Measurements from ENCODE around the gene TSLP.

TSLP gene

GRCh38 chr5:111120911-111121310 lies 49.4 kb downstream of the TSLP start:
- no peaks in the 10 kb centered on the region for H3K27me3 Mint-ChIP-seq
- peaks cover 18% of the 10 kb centered on the region for H3K36me3 Mint-ChIP-seq
- peaks cover 23% of the 10 kb centered on the region for H3K4me1 Mint-ChIP-seq
- H3K4me3 Mint-ChIP-seq, result no peak overlapping the region
- H3K27ac Mint-ChIP-seq, result no peak overlapping the region
- no peaks in the 10 kb centered on the region for H3K9me3 Mint-ChIP-seq

GRCh38 chr5:111121926-111122325 lies 50.4 kb downstream of the TSLP start:
- Mint-ChIP-seq H3K4me1 (peaks cover 18% of the 10 kb centered on the region), H3K27ac (no peak overlapping the region), H3K9me3 (no peaks in the 10 kb centered on the region), H3K27me3 (no peaks in the 10 kb centered on the region), H3K4me3 (no peak overlapping the region), H3K36me3 (peaks cover 20% of the 10 kb centered on the region)

GRCh38 chr5:111122398-111122797 lies 50.9 kb downstream of the TSLP start:
- H3K36me3 Mint-ChIP-seq, result peaks cover 18% of the 10 kb centered on the region
- no peak overlapping the region for H3K4me3 Mint-ChIP-seq
- H3K27ac Mint-ChIP-seq, result no peak overlapping the region

GRCh38 chr5:111124793-111125192 lies 53.3 kb downstream of the TSLP start:
- no peaks in the 10 kb centered on the region for H3K27me3 Mint-ChIP-seq
- no peaks in the 10 kb centered on the region for H3K9me3 Mint-ChIP-seq
- no peak overlapping the region for H3K4me3 Mint-ChIP-seq
- peaks cover 19% of the 10 kb centered on the region for H3K36me3 Mint-ChIP-seq
- H3K27ac Mint-ChIP-seq, result no peak overlapping the region
- peaks cover 12% of the 10 kb centered on the region for H3K4me1 Mint-ChIP-seq

More at GRCh38 chr5:111122398-111122797, 50.9 kb downstream of the TSLP start:
- H3K9me3 Mint-ChIP-seq, result no peaks in the 10 kb centered on the region
- H3K4me1 Mint-ChIP-seq, result peaks cover 18% of the 10 kb centered on the region
- H3K27me3 Mint-ChIP-seq, result no peaks in the 10 kb centered on the region

GRCh38 chr5:111126896-111127295 lies 55.4 kb downstream of the TSLP start:
- Mint-ChIP-seq H3K27ac (no peak overlapping the region), H3K4me1 (peaks cover 5% of the 10 kb centered on the region), H3K4me3 (no peak overlapping the region), H3K9me3 (no peaks in the 10 kb centered on the region), H3K36me3 (peaks cover 10% of the 10 kb centered on the region), H3K27me3 (no peaks in the 10 kb centered on the region)

Measured in activated naive CD4-positive, alpha-beta T cell treated with anti-CD3 and anti-CD28 coated beads, Interleukin-2, amount 50 U/mL, for 24 hours (primary cell).